ENCODE measurements around the gene KRT74.
A peak's percentile ranks its signal among the peaks of the same experiment; 100 is the strongest.

Gene KRT74

GRCh38 chr12:52573743-52574142 lies at the start of gene KRT74:
Gene KRT74 (minus strand): TSS chr12:52573843. CDS start chr12:52573777, 66 bp downstream.
- DNase-seq (ENCODE audit: low spot score), result no peak

- DNase-seq (ENCODE audit: low spot score), result no peak
Measured at GRCh38 chr12:52622349-52622748, 48.7 kb upstream of the KRT74 start.

- no peak for DNase-seq (ENCODE audit: low spot score)
Measured at GRCh38 chr12:52618866-52619265, 45.2 kb upstream of the KRT74 start.

GRCh38 chr12:52618216-52618615 lies 44.6 kb upstream of the KRT74 start, which contains the start of gene KRT73:
Gene KRT73 (minus strand): TSS chr12:52618559. CDS start chr12:52618524, 35 bp downstream.
- no peak for DNase-seq (ENCODE audit: low spot score)

DNA sequence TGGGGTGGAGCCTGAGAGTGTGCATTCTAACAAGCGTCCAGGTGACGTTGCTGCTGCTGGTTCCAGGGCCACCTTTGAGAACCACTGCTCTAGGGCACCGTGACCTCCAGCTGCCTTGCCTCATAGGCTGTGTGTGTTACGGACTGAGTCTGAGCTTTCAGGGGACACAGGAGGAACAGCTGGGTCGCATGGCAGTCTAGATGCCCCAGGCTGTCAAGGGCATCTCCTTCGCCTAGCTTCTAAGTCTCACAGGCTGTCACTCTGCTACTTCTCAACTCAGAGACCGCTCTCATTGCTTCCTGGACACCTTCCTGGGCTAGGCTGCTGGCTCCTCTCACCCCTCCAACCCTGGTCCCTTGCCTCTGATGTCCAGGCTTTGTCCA lies 43.8 kb upstream of the KRT74 start:
- DNase-seq (ENCODE audit: low spot score), result no peak

DNA sequence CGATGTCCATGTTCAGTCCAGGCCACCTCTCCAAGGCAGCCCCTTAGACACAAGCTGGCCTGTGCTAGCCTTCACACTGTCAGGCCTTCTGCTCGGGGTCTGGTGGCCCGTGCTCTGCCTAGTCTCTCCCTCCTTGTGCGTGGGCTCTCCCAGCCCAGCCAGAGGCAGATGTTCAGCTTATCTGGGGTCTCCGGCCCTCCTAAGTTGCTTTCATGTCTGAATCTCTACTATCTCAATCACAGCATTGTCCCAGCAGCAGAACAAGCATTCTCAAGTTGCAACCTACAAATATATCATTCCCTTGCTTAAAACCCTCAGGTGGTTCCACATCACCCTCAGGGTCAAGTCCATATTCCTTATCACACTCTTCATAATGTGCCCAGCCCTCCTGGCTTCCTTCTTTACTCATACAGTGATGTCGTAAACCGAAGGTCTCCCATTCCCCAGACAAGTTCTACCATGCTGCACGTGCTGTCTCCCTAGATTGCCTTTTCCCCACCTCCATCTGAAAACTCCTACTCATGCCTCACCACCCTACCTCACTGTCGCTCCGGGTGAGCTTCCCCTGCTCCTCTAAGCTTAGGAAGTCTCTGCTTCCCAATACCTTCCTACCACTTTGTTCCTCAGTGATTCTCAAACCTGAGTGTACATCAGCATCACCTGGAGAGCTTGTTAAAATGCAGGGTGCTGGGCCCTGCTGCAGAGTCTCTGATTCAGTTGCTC lies 43.2 kb upstream of the KRT74 start:
- no peak for DNase-seq (ENCODE audit: low spot score)

DNA sequence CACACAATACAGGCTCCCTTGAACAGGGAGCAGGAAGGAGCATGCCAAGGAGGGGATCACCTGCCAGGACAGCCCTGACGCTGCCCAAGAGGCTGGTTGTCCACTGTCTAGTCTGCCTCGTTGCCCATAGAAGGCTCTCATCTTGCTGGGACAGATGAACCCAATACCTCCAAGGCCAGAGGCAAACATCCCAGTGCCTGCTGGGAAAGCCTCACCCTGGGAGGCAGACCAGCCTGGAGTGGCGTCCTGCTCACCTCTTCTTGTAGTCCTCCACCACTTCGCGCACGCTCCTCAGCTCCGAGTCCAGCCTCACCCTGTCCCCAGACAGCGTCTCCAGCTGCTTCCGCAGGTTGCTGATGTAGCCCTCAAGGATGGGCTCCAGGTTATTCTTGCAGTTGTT lies 42.3 kb upstream of the KRT74 start:
- DNase-seq (ENCODE audit: low spot score), result no peak

- DNase-seq (ENCODE audit: low spot score), result no peak
Measured at GRCh38 chr12:52615208-52615868, 41.7 kb upstream of the KRT74 start.

DNA sequence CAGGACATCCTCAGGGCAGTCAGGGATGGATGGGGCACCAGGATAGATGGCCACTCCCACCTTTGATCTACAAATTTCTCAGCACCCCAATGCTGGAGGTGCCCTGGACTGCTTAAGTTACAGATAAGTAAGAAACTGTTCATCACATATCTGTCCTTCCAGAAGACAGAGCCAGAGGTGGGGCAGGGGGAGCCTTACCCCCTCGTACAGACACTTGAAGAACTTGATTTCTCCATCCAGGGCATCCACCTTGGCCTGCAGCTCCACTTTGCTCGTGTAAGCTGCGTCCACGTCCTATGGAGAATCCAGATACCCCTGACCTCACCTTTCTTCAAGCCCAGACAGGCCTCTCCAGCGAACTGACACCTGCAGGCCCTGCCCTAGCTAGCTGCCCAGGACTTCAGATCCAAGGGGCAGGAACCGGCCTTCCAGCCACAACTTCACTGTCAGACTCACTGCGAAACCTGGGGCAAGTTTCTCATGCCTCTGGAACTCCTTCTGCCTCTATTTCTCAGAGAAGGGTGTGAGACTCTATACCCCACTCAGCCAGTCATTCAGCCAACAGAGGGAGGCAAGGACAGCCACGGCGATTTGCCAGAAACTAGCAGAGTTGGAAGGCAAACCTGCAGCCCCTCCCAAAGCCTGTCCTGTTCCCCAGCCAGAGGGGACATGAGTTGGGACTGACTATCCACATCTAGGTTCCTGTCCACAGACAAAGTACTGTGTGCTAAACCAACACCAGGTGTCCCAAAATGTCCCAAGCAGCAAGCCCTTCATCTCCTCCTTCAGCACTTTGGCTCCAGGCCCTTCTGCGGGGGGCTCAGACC lies 41.0 kb upstream of the KRT74 start:
- DNase-seq (ENCODE audit: low spot score), result no peak

DNA sequence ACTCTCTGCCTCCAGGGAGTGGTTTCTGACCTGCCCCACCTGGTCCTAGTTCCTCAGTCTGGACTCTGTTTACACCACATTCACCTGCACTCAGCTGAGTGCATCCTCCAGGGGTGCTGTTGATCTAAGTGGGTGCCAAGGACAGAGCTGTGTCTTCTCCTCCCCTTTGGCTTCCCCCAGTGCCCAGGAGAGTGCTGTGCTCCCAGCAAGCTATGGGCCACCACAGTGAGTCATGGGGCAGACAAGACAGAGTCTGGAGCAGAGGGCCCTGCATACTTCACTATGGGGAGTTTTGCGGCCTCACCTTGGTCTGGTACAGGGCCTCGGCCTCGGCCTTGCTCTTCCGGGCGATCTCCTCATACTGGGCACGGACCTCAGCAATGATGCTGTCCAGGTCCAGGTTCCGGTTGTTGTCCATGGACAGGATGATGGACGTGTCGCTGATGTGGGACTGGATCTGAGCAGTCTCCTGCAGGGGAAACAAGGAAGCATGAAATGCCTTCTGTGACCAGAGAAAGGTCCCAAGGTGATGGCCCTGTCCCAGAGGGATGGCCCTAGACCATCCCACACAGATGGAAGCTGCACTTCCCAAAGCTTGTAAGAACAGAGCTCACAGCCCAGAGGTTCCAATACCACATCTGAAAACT lies 39.9 kb upstream of the KRT74 start:
- DNase-seq (ENCODE audit: low spot score), result no peak

DNA sequence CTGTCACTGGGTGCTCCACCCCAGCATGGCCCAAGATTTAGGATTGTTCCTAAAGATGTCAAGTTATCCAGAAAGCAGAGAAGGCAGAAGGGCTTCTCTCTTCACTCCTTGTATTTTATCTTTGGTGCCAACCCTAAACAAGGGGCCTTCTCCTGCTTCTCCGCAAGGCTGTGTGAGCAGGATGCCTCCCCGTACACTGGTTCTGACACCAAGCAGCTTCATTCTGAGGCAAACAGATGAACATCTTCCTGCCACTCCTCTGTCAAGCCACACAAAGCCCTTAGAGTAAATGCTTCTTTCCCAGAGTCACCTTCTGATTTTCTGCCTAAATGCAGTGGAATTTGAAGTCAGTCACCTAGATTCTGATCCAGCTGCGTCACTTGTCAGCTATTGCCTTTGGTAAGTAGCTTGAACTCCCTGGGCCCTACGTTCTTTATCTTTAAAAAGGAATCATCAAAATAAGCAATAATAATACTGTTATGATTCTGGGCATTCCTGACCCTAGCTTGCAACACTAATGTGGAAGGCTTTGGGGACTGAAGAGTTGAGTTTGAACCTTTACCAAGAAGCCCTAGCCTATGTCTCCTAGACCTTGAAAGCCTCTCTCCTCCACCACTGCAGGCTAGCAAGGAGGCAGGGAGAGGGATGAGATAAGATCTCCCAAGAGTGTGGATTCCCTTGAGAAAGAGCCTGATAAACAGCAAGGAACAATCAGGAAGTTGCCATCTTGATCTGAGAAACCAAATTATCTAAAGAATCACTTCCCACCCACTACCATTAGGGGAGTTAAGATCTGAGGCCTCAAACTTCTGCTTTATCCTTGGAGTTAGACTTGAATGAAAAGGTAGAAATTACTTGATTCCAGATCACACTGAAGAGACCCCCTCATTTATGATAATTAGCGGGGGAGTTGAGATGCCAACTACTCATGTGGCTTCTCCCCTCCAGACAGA lies 39.1 kb upstream of the KRT74 start:
- DNase-seq (ENCODE audit: low spot score), result no peak

GRCh38 chr12:52611080-52611468 lies 37.4 kb upstream of the KRT74 start:
- no peak for DNase-seq (ENCODE audit: low spot score)

GRCh38 chr12:52608826-52609630 lies 35.4 kb upstream of the KRT74 start:
- DNase-seq (ENCODE audit: low spot score), result no peak

DNA sequence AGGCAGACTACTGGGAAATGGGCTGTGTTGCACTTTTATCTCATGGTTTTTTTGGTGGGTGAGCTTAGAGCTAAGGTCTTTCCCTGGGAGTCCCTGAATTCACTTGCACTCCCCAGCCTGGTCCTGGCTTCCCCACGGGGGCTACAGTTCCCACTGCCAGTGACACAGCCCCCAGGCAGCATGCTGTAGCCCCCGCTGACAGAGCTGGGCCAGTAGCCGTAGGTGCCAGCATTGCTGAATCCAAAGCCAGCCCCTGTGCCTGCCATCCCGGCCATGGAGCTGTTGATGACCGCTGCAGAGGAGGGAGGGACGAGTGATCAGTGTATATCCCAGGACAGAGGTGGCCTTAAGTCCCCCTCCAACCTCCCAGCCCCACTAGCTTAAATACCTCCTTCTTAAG lies 34.5 kb upstream of the KRT74 start:
- DNase-seq (ENCODE audit: low spot score), result no peak

- DNase-seq (ENCODE audit: low spot score), result no peak
Measured at GRCh38 chr12:52607314-52607713, 33.7 kb upstream of the KRT74 start.

- DNase-seq (ENCODE audit: low spot score), result no peak
Measured at GRCh38 chr12:52606581-52607218, 33.1 kb upstream of the KRT74 start.

- DNase-seq (ENCODE audit: low spot score), result no peak
Measured at GRCh38 chr12:52606096-52606495, 32.5 kb upstream of the KRT74 start.

- no peak for DNase-seq (ENCODE audit: low spot score)
Measured at GRCh38 chr12:52605542-52605941, 31.9 kb upstream of the KRT74 start.

DNA sequence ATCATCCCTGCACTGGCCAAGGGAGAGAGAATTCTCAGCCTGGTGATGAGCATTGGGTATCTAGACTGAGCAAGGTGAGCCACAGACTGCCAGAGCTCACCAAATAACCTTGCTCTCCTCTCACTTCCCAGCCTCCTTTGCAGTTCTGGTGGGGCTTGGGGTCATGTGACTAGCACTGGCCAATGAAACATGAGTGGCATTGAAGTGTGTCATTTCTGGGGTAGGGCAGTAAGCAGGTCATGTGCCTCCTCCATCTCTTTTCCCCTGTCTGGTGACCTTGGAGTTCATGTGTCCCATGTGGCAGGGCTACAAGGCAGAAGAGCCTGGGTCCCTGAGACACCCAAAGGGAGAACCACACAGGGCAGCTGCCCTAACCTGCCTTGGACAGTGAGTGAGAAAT lies 31.2 kb upstream of the KRT74 start:
- peak; percentile 33 for DNase-seq (ENCODE audit: low spot score)

DNA sequence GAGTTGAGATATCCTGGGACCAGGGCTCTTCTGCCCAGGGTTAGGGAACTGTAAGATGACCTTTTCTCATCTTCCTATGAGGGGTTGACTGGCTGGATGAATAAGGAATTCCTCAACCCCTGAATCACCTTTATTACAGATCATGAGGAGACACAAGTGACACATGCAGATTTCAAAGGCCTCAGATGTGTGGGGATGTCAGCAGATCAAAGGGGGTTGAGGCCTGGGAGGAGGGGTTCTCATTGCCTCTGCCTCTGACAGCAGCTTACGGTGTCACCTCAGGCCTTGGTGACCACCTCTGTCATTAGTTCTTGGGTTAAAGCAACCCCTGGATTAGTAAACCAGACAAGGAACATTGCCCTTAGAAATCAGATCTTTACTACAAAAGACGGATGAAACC lies 29.7 kb upstream of the KRT74 start:
- peak; percentile 93 for DNase-seq (ENCODE audit: low spot score)

Data from SW480 (cell line).